Heart right ventricle (tissue), 16 donors: ENCODE measurements around the gene MTHFSD. TPM values are rescaled to one million over a fixed set of nuclear protein-coding genes. Genes with fewer than 3 reads are reported as not detected.

ENCODE experiments used
- ATAC-seq, 8 donors: fragments of 200-7000 bp; cut with Tn5 transposase; one replicate each; pipeline ENCODE4 v1.9.1; 2020; ENCODE audit warnings: mild to moderate bottlenecking in 8 of 8, moderate library complexity in 8 of 8, moderate number of reproducible peaks in 1 of 8
- DNase-seq, 2 donors: peaks; one replicate each; pipeline ENCODE4 v3.0.0-alpha.2; 2020
- H3K27ac ChIP-seq, 10 donors: fragments of 200-600 bp; sonication (generic) in 2 of 10; one replicate each; pipeline versions ENCODE4 v1.5.0 to v1.8.0; 2020 to 2022; ENCODE audit warnings: mild to moderate bottlenecking in 3 of 10
- H3K27me3 ChIP-seq, 7 donors: fragments of 200-600 bp; one replicate each; pipeline ENCODE4 v1.8.0; 2021 to 2022; ENCODE audit warnings: mild to moderate bottlenecking in 2 of 7
- H3K36me3 ChIP-seq, 9 donors: fragments of 200-600 bp; sonication (generic) in 1 of 9; one replicate each; pipeline versions ENCODE4 v1.5.0 to v1.8.0; 2020 to 2022; ENCODE audit warnings: mild to moderate bottlenecking in 2 of 9
- H3K4me1 ChIP-seq, 9 donors: fragments of 200-600 bp; sonication (generic) in 1 of 9; one replicate each; pipeline versions ENCODE4 v1.5.0 to v1.8.0; 2020 to 2022; ENCODE audit warnings: mild to moderate bottlenecking in 4 of 9
- H3K4me3 ChIP-seq, 10 donors: fragments of 200-600 bp; sonication (generic) in 2 of 10; one replicate each; pipeline versions ENCODE4 v1.5.0 to v1.8.0; 2020 to 2022; ENCODE audit warnings: mild to moderate bottlenecking in 7 of 10, moderate library complexity in 2 of 10
- H3K9me3 ChIP-seq, 11 donors: fragments of 200-600 bp in 10 of 11; sonication (generic) in 2 of 11; one replicate each; pipeline versions ENCODE4 v1.5.0 to v1.8.0; 2013 to 2022; ENCODE audit warnings: mild to moderate bottlenecking in 2 of 11, control low read depth in 1 of 11, moderate library complexity in 1 of 11
- WGBS, 2 donors: extraction: QIAGEN DNeasy Blood & Tissue Kit; methylation state at CpG; one replicate each; pipeline ENCODE4 v1.1.7; 2013; ENCODE audit warnings: inconsistent platforms in 1 of 2; 5-methylcytosine and 5-hydroxymethylcytosine counted together
- intact Hi-C, 10 donors: fragments of 100-400 bp; cut with DNase I; formaldehyde crosslinking; loops; one replicate each; pipeline versions ENCODE4 v1.11.1 to v1.14.2; 2022
- polyA plus RNA-seq, 2 donors: library from polyadenylated mRNA; stranded (reverse); fragments of 200-250 nt; gene quantifications; one replicate each; pipeline ENCODE4 v1.2.3, GENCODE V29; 2013
- total RNA-seq, 10 donors: library from RNA; stranded (reverse); fragmentation: NEBNext Ultra II Directional in 3 of 10; extraction: Animal tissue kit (Norgen Biotek cat#: 25700) in 3 of 10; gene quantifications; one replicate each; pipeline versions ENCODE4 v1.2.1 to v1.2.4, GENCODE V29; 2021 to 2023
- TF ChIP-seq, protein P1 (sequence below), 9 donors: fragments of 200-600 bp; sonication (generic) in 2 of 9; IDR thresholded peaks; one replicate each; pipeline versions ENCODE4 v1.5.0 to v1.8.0; 2021 to 2022; ENCODE audit warnings: antibody characterized with exemption in 9 of 9, mild to moderate bottlenecking in 5 of 9, moderate library complexity in 1 of 9
- donor health status: Arrhythmogenic right ventricular cardiomyopathy.
- donor health status: ischemic (EF 13 %, LVEDD 7.1; RV severe dilation, severe dysfunction).
- donor health status: healthy with polysubstance abuse.
- donor health status: DM: no; HTN: yes; CAD: no.
- donor health status: DM: no; HTN: no; CAD: no.
- donor health status: ischemic (EF 25% LVEDD 6.9; RV normal size, moderate dysfunction).
- donor health status: ischemic (EF 25% LVEDD 5.7; RV mildly dilated, moderate dysfunction).
- donor health status: healthy.
- donor health status: DM: yes; HTN: yes; CAD: no.
- donor health status: Ischemic cardiomyopathy.
- donor health status: ischemic (EF 35%, LVEDD 5.7; RV mildly dilated, moderate dysfunction).
- donor health status: nonischemic (EF 11% LVEDD 7.7; RV severe dilation, severe dysfunction).
- donor health status: DM: yes; HTN: yes; CAD: no.
- donor health status: PGD.
- donor health status: ischemic (EF 29% LVEDD 5.4; RV normal size, mild dysfunction).
- donor health status: nonischemic (EF 23%, LVEDD 6.1; RV moderate dilation, normal function).

The MTHFSD gene
- total and polyA plus RNA-seq, 12 donors: 5.1 to 13.1 (median 11.3) TPM

DNA sequence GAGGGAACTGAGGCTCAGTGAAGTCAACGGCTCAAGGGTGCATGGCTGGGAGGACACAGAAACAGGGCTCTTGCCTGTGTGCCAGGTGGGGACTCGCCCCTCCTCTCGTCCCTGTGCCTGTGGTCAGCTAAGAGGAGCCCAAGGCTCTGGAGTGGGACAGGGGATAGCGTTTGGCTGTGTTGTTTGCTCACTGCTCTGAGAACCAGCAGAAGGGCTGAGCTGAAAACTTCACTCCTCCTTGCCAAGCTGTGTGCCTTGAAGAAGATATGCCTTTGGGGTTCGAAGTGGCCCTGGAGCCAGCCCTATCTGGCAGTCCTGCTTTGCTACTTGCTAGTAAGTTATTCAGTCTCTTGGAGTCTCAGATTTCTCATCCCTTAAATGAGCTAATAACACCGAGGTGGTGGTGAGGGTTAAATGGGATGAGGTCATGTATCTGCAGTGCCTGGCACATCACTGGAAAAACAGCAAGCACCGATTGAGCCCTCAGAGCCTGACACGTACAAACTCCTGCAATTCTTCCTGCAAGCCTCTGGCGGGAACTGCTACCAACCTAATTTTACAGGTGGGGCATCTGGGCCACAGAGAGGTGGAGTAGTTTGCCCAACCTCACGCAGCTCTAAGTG is 41.1 kb upstream of the MTHFSD start:
- ATAC-seq (no peak), DNase-seq (no peak)
- intact Hi-C loops: no loop called here
- H3K4me1 ChIP-seq: no peaks in the 10 kb centered on the region
- no peaks in the 10 kb centered on the region for H3K9me3 ChIP-seq
- TF ChIP-seq, protein P1, sequence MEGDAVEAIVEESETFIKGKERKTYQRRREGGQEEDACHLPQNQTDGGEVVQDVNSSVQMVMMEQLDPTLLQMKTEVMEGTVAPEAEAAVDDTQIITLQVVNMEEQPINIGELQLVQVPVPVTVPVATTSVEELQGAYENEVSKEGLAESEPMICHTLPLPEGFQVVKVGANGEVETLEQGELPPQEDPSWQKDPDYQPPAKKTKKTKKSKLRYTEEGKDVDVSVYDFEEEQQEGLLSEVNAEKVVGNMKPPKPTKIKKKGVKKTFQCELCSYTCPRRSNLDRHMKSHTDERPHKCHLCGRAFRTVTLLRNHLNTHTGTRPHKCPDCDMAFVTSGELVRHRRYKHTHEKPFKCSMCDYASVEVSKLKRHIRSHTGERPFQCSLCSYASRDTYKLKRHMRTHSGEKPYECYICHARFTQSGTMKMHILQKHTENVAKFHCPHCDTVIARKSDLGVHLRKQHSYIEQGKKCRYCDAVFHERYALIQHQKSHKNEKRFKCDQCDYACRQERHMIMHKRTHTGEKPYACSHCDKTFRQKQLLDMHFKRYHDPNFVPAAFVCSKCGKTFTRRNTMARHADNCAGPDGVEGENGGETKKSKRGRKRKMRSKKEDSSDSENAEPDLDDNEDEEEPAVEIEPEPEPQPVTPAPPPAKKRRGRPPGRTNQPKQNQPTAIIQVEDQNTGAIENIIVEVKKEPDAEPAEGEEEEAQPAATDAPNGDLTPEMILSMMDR (IDR thresholded peaks at IDR 0.05): no peak
- H3K4me3 ChIP-seq: no peak overlapping the region
- peaks cover 0 to 60% (median 42%) of the 10 kb centered on the region in 7 donors for H3K27me3 ChIP-seq
- WGBS, 2 donors: 72 to 78% methylated on average over 10 of the region's 10 CpGs
- no peaks in the 10 kb centered on the region for H3K36me3 ChIP-seq
- H3K27ac ChIP-seq: no peak overlapping the region

DNA sequence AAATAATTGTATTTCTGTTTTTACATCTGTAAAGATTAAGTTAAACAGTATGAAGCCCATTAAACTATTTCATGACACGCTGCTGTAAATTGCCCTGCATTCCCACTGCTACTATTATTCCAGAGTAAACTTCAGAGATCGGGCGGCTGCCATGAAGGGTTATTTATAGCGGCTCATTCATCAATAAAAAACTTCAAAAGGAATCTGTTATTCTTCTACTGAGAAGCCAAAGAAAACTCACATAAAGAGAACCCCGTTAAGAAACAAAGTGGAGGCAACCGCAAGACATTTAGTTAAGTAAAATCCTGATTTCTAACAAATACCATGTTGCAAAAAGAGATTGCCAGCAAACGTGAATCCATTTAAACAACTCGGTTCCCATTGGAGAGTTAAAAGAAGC is 39.7 kb upstream of the MTHFSD start:
- Histone ChIP-seq H3K27me3 (peaks cover 0 to 63% (median 42%) of the 10 kb centered on the region in 7 donors), H3K4me3 (no peak overlapping the region), H3K4me1 (no peaks in the 10 kb centered on the region), H3K27ac (no peak overlapping the region), H3K36me3 (no peaks in the 10 kb centered on the region), H3K9me3 (no peaks in the 10 kb centered on the region)
- ATAC-seq (no peak), DNase-seq (no peak)
- intact Hi-C loops: no loop called here
- WGBS, 2 donors: 73 to 74% methylated on average over 8 of the region's 8 CpGs
- TF ChIP-seq, protein P1 (IDR thresholded peaks at IDR 0.05): no peak

- no peak overlapping the region for H3K4me3 ChIP-seq
- H3K27ac ChIP-seq: no peak overlapping the region
- ATAC-seq (no peak), DNase-seq (no peak)
- intact Hi-C loops: no loop called here
- H3K36me3 ChIP-seq: no peaks in the 10 kb centered on the region
- TF ChIP-seq, protein P1 (IDR thresholded peaks at IDR 0.05): no peak
- peaks cover 0 to 59% (median 42%) of the 10 kb centered on the region in 7 donors for H3K27me3 ChIP-seq
- no peaks in the 10 kb centered on the region for H3K9me3 ChIP-seq
- WGBS, 2 donors: 56 to 64% methylated on average over 13 of the region's 13 CpGs
- no peaks in the 10 kb centered on the region for H3K4me1 ChIP-seq
Observed at GRCh38 chr16:86593913-86594620, 39.0 kb upstream of the MTHFSD start.

DNA sequence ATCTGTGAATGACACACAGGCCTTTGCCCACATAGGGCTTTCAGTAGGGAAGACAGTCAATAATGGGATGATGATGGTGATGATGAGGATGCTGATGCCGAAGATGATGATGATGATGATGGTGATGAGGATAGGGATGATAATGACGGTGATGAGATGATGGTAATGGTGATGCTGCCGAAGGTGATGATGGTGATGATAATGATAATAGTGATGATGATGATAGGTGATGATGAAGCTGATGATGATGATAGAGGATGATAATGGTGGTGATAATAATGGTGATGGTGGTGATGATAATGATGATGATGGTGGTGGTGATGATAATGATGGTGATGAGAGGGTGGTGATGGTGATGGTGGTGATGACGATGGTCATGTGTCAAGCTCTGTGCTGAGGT is 36.2 kb upstream of the MTHFSD start:
- Histone ChIP-seq H3K4me3 (no peak overlapping the region), H3K4me1 (peaks cover 0 to 5% (median 0%) of the 10 kb centered on the region in 9 donors), H3K27me3 (peaks cover 0 to 50% (median 36%) of the 10 kb centered on the region in 7 donors), H3K27ac (no peak overlapping the region), H3K9me3 (no peaks in the 10 kb centered on the region), H3K36me3 (no peaks in the 10 kb centered on the region)
- ATAC-seq (no peak), DNase-seq (no peak)
- intact Hi-C loops: no loop called here
- 81 to 92% methylated on average over 4 of the region's 4 CpGs for WGBS, 2 donors
- TF ChIP-seq, protein P1 (IDR thresholded peaks at IDR 0.05): no peak
